GM19467 (cell line): ENCODE data around the gene FARP1.
"Not testable (repeated sequence)": the region's sequence is repeated elsewhere in the genome, so short reads cannot be mapped to it uniquely, and the experiment has no call there.

Experiments
- ATAC-seq: cut with Tn5 transposase; IDR thresholded peaks from one replicate; pipeline ENCODE4 v1.9.1; 2021; ENCODE audit warnings: mild to moderate bottlenecking, moderate library complexity; ENCODE audit not compliant: unreplicated experiment

FARP1 gene

DNA sequence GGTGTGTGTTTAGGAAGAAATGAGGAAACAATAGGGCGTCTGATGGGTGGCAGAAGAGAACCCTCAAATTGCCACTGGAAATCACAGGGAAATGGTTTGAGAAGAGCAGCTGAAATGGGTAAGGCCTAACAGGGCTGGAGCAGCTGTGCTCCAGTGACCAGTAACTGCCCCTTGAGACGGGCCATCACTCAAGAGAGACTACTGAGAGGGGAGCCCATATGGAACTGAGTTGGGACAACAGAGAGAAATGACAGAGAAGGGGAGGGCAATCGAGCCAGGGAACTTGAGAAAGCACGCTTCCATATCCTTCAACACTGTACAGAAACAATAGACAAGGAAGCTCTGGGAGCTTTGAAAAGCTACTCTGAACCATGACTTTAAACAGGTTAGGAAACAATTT is 209.3 kb downstream of the FARP1 start:
- no peak for ATAC-seq

GRCh38 chr13:98353750-98354149 is 210.9 kb downstream of the FARP1 start:
- no peak for ATAC-seq

- ATAC-seq, result no peak
Measured at GRCh38 chr13:98358937-98359336, 216.0 kb downstream of the FARP1 start.

GRCh38 chr13:98360545-98360944 is 217.7 kb downstream of the FARP1 start:
- no peak for ATAC-seq

DNA sequence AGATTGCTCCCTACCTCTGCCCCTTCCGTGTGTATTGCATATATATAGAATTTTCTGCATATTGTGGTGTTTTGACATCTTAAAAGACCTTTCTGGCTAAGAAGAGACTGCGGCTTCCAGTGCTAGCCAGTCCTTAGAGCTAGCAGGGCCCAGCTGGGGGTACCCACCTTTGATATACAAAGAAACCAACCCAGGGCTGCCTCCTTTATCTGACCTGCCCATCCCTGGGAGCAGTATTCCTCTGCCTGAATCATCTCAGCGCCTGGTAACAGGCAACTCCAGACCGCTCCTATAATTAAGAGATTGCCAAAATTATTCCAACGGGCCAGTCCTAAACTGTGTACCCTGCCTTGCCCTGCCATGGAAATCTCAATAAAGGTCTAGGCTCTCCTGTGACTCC is 220.4 kb downstream of the FARP1 start:
- no peak for ATAC-seq

DNA sequence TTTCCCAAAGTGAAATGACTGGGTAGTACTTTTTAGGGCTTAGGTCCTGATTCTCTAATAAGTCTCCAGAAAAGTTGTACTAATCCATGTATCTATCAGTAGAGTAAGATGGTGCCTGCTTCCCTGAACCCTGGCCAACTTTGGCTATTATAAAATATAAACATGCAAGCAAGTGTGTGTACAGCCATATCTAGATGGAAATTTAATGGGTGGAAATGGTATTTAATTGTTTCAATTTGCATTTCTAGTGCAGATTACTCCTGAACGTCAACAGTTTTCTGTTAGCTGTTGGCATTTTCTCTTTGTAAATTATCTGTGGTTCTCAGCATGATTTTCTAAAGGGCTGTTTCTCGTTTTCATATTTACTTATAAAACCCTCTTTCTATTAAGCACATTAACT is 221.3 kb downstream of the FARP1 start:
- no peak for ATAC-seq

DNA sequence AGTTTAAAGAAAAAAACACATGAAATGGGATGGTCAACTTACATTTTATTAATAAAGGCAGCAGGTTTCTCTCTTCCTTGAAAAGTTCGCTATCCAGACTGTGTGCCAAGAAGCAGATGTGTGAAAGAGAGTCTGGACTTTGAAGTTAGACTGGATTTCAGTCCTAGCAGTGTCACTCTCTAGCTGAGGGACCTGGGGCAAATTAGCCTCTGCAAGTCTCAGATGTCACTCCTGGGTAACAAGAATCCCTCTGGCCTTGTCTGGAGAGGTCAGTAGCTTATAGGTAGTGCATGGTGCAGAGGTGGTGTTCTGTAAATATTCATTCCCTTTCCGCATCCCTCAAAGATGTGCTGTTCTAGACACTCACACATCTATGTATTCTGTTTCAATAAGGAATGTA is 221.8 kb downstream of the FARP1 start:
- ATAC-seq, result no peak

DNA sequence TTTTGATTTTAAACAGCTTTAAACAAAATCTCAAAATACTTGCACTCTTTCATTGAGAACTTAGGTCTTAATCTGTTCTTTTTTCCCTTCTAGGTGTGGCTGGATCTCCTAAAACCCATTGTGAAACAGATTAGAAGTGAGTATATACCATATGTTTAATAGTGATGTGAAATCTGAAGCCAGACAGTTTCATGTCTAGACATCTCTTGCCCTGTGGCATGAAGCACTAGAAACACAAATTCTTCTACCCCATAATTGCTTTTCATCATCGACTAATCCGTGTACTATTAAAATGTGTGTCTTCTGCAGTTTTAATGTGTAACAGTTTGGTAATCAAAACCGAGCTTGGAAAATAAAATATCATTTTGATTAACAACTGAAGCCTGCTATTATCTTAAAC is 222.4 kb downstream of the FARP1 start:
- no peak for ATAC-seq

GRCh38 chr13:98366010-98366409 is 223.1 kb downstream of the FARP1 start:
- ATAC-seq, result no peak

- ATAC-seq, result no peak
Measured at GRCh38 chr13:98366443-98366842, 223.5 kb downstream of the FARP1 start.

- no peak for ATAC-seq
Measured at GRCh38 chr13:98366959-98367358, 224.1 kb downstream of the FARP1 start.

- no peak for ATAC-seq
Measured at GRCh38 chr13:98368019-98368418, 225.1 kb downstream of the FARP1 start.

DNA sequence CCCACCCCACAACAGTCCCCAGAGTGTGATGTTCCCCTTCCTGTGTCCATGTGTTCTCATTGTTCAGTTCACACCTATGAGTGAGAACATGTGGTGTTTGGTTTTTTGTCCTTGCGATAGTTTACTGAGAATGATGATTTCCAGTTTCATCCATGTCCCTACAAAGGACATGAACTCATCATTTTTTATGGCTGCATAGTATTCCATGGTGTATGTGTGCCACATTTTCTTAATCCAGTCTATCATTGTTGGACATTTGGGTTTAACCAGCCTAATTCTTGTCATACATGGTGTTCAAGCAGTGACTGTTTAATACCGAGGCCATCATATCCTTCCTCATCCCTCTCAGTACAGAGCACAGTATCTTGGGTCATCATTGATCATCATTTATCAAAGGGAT is 226.6 kb downstream of the FARP1 start:
- ATAC-seq, result not testable (repeated sequence)

- ATAC-seq, result no peak
Measured at GRCh38 chr13:98370261-98370660, 227.4 kb downstream of the FARP1 start.

DNA sequence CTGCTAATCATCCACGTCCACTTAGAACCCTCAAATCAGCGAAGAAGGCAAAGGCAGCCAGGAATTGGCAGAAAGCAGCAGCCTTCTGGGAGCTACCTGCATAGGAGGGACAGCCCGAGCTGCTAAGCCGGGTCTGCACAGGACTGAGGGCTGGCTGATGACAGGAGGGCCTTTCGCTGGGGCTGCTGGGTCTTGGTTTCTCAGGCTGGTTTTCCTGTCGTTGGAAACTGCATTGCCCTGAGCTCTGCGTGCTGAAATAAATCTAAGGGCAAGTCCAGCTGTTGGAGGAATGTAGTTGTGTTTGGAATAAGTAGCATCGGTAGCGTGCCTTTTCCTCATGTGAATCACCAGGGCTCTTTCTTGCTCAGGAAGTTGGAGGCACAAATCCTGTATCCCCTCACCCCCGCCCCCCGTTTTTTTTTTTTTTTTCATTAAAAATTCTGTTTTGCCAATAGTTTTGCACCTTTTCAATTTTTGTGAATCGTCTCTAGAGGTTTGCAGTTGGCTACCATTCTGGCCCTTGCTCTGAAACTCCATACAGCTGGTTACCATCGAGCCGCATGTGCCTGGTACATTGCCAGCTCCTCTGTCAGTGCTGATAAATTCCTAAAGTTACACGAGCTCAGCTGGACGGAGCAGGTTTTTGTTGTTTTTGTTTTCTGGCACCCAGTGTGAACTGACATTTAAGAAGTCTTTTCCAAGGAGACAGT is 228.1 kb downstream of the FARP1 start:
- ATAC-seq, result no peak

DNA sequence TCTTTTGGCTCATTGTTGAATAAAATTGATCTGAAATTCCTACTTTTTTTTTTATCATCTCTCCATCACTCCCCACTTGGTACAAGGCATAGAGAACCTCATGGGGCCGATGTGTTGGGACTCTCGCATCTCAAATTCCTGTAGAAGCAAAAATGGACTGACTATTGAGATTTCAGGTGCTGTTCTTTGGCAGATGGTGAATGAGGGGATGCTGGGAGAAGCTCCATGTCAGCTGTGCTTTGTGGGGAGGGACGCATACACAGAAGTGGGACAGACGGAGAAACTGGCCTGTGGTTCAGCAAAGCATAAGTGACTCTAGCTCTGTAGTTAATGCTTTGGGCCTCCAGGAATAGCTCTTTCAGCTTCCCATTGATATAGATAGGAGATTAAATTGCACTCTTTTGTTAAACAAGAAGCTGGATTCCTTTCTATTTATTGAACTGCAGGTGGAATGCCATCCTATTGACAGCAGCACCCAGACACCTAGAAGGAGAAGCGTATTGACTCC is 228.7 kb downstream of the FARP1 start:
- ATAC-seq, result no peak

- no peak for ATAC-seq
Measured at GRCh38 chr13:98372876-98373275, 230.0 kb downstream of the FARP1 start.

DNA sequence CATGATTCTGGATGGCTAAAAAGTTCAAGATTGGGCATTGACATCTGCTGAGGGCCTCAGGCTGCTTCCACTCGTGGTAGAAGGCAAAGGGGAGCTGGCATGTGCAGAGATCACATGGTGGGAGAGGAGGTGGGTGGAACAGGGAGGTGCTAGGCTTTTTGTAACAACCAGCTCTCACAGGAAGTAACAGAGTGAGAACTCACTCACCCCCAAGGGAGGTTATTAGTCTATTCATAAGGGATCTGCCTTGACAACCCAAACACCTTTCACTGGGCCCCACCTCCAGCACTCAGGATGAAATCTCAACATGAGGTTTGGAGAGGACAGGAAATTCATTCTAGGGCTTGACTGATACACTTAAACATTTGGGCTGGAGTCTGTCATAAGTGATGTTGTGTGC is 231.9 kb downstream of the FARP1 start:
- no peak for ATAC-seq

- ATAC-seq, result no peak
Measured at GRCh38 chr13:98377635-98378378, 234.9 kb downstream of the FARP1 start.

DNA sequence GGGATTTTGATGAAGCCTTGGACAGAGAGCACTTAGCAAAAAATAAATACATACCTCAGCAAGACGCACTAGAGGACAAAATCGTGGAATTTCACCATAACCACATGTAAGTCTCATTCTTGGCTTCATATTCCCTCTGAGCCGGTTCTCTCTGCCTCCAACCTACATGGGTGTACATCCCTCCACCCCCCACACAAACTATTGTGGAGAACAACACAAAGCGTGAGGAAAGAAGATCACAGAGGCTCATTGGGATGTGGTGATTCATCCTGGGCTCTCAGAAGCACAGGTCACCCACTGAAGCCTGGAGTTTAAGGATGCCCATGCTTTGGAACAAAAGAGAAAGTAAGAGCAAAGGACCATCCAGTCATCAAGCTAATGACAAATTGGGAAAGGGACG is 241.8 kb downstream of the FARP1 start:
- ATAC-seq, result no peak

- no peak for ATAC-seq
Measured at GRCh38 chr13:98385606-98386005, 242.7 kb downstream of the FARP1 start.

DNA sequence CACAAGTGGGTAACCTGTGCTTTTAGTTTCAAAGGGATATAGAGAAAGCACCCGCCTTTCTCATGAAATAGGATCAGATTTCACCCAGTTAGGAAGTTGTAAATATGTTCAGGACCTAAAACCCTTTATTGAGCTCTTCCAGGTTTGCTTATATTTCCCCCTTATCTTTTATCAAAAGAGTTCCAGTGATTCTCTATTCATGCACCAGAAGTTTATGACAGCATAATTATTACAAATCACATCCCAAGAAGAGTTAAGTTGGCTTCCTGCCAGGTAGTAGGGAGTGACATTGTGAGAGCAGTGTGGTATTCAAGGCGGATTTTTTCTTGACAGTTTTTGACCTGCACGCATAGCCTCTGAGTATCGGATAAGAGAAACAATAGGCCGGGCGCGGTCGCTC is 243.7 kb downstream of the FARP1 start:
- ATAC-seq, result no peak
